Keratinocyte (primary cell): Measurements from ENCODE around the gene STX16. TPM values are rescaled to one million over a fixed set of nuclear protein-coding genes. Genes with fewer than 3 reads are reported as not detected.

Experiments used
- DNase-seq: peaks from one replicate; pipeline ENCODE4 v3.0.0-alpha.2; 2011; ENCODE audit warnings: low read depth, missing footprints, low spot score
- FAIRE-seq: peaks from 2 replicates; lab custom pipeline; 2011; peaks lifted over from hg19 to GRCh38; lab: Jason Lieb, UNC
- H2AFZ ChIP-seq: 2 replicates; pipeline ENCODE4 v1.6.0; 2012; ENCODE audit warnings: low read length, control low read depth, inconsistent platforms; ENCODE audit not compliant: control insufficient read depth
- H3K27ac ChIP-seq: 2 replicates; pipeline ENCODE4 v1.5.1; 2011; ENCODE audit warnings: low read length; ENCODE audit not compliant: control insufficient read depth, insufficient read depth
- H3K27me3 ChIP-seq: 3 replicates; pipeline ENCODE4 v1.6.0; 2011; ENCODE audit warnings: low read length; ENCODE audit not compliant: control insufficient read depth, insufficient read depth; ENCODE audit errors: extremely low read depth
- H3K36me3 ChIP-seq, 2 experiments: 2 replicates in 1 of 2; 3 replicates in 1 of 2; pipeline ENCODE4 v1.5.1; 2011; ENCODE audit warnings: low read length in 2 of 2, mild to moderate bottlenecking in 1 of 2; ENCODE audit not compliant: control insufficient read depth in 2 of 2, insufficient read depth in 2 of 2; ENCODE audit errors: extremely low read depth in 1 of 2
- H3K4me1 ChIP-seq: 3 replicates; pipeline ENCODE4 v1.5.1; 2011; ENCODE audit warnings: low read length; ENCODE audit not compliant: control insufficient read depth, insufficient read depth; ENCODE audit errors: extremely low read depth
- H3K4me2 ChIP-seq: 3 replicates; pipeline ENCODE4 v1.6.0; 2011; ENCODE audit warnings: low read depth, low read length; ENCODE audit not compliant: control insufficient read depth, insufficient read depth; ENCODE audit errors: extremely low read depth
- H3K4me3 ChIP-seq, 3 experiments: fragments of 200-600 bp in 1 of 3; sonication (generic) in 1 of 3; 2 replicates in 2 of 3; 3 replicates in 1 of 3; pipeline ENCODE4 v1.5.1; 2011 to 2016; ENCODE audit warnings: low read length in 3 of 3, mild to moderate bottlenecking in 3 of 3, control low read depth in 2 of 3, inconsistent platforms in 1 of 3, low read depth in 1 of 3, mixed read lengths in 1 of 3, mixed run types in 1 of 3, moderate library complexity in 1 of 3; ENCODE audit not compliant: control insufficient read depth in 2 of 3, insufficient read depth in 2 of 3; ENCODE audit errors: extremely low read depth in 1 of 3
- H3K79me2 ChIP-seq: 2 replicates; pipeline ENCODE4 v1.6.0; 2012; ENCODE audit warnings: low read length; ENCODE audit not compliant: control insufficient read depth, insufficient read depth
- H3K9ac ChIP-seq: 3 replicates; pipeline ENCODE4 v1.6.0; 2011; ENCODE audit warnings: low read length; ENCODE audit not compliant: control insufficient read depth, insufficient read depth; ENCODE audit errors: extremely low read depth
- H3K9me1 ChIP-seq: 3 replicates; pipeline ENCODE4 v1.6.0; 2011; ENCODE audit warnings: low read length; ENCODE audit not compliant: control insufficient read depth, insufficient read depth; ENCODE audit errors: extremely low read depth
- H3K9me3 ChIP-seq: 2 replicates; pipeline ENCODE4 v1.5.1; 2012; ENCODE audit warnings: low read depth, low read length; ENCODE audit not compliant: control insufficient read depth
- H4K20me1 ChIP-seq: 3 replicates; pipeline ENCODE4 v1.6.0; 2011; ENCODE audit warnings: low read length; ENCODE audit not compliant: control insufficient read depth, insufficient read depth; ENCODE audit errors: extremely low read depth
- EZH2 ChIP-seq: IDR thresholded peaks from one replicate; pipeline ENCODE4 v1.6.1; 2012; ENCODE audit warnings: inconsistent platforms, mild to moderate bottlenecking, low read length, moderate library complexity
- dilution Hi-C: fragments of 300-500 bp; cut with MboI; formaldehyde crosslinking; loops from one replicate; pipeline ENCODE4 v1.7.0; 2020; ENCODE audit warnings: low sequenced_read_pairs; ENCODE audit not compliant: extremely low pct_ligation_motif_present
- polyA plus RNA-seq, 5 experiments: library from polyadenylated mRNA; depleted of rRNA in 3 of 5; stranded (reverse) in 3 of 5; stranded (forward) in 1 of 5; unstranded in 1 of 5; fragments of >200 nt; gene quantifications; 1 replicate in 1 of 5; 2 replicates in 3 of 5; 3 replicates in 1 of 5; pipeline versions ENCODE4 v1.2.1 to v1.2.3, GENCODE V29; 2011 to 2012; ENCODE audit warnings: missing spikeins in 2 of 5, low read depth in 1 of 5, low replicate concordance in 1 of 5
- TF ChIP-seq, protein P1 (sequence below), 3 experiments: IDR thresholded peaks in 1 of 3; conservative IDR thresholded peaks in 1 of 3; optimal IDR thresholded peaks in 1 of 3; 2 replicates in 2 of 3; 3 replicates in 1 of 3; pipeline versions ENCODE3 to v1.5.1; 2011; ENCODE audit warnings: low read length in 3 of 3, mild to moderate bottlenecking in 3 of 3, moderate library complexity in 2 of 3, control low read depth in 1 of 3, inconsistent platforms in 1 of 3; ENCODE audit not compliant: insufficient read depth in 2 of 3; ENCODE audit errors: extremely low read depth in 1 of 3

The STX16 gene
- polyA plus RNA-seq, 1 donor (not counting 4 experiments of a cell fraction or from before 2014, with no cell fraction given) = 69.7 TPM

- DNase-seq (no peak), FAIRE-seq (no peak)
- Histone ChIP-seq H3K9ac (no peak overlapping the region), H3K4me2 (no peak overlapping the region), H3K27me3 (no peaks in the 10 kb centered on the region), H3K79me2 (no peaks in the 10 kb centered on the region), H3K4me1 (no peaks in the 10 kb centered on the region), H4K20me1 (no peaks in the 10 kb centered on the region), H3K27ac (no peak overlapping the region), H3K36me3 (no peaks in the 10 kb centered on the region), H3K9me1 (no peaks in the 10 kb centered on the region), H2AFZ (no peak overlapping the region), H3K9me3 (no peaks in the 10 kb centered on the region), H3K4me3 (no peak overlapping the region)
- TF ChIP-seq EZH2 = no peak
- TF ChIP-seq, protein P1, sequence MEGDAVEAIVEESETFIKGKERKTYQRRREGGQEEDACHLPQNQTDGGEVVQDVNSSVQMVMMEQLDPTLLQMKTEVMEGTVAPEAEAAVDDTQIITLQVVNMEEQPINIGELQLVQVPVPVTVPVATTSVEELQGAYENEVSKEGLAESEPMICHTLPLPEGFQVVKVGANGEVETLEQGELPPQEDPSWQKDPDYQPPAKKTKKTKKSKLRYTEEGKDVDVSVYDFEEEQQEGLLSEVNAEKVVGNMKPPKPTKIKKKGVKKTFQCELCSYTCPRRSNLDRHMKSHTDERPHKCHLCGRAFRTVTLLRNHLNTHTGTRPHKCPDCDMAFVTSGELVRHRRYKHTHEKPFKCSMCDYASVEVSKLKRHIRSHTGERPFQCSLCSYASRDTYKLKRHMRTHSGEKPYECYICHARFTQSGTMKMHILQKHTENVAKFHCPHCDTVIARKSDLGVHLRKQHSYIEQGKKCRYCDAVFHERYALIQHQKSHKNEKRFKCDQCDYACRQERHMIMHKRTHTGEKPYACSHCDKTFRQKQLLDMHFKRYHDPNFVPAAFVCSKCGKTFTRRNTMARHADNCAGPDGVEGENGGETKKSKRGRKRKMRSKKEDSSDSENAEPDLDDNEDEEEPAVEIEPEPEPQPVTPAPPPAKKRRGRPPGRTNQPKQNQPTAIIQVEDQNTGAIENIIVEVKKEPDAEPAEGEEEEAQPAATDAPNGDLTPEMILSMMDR (optimal IDR thresholded peaks at IDR 0.05 in 1 of 3, IDR thresholded peaks at IDR 0.05 in 1 of 3, conservative IDR thresholded peaks at IDR 0.05 in 1 of 3; ENCODE audit: extremely low read depth in 1 of 3, insufficient read depth in 2 of 3, low read length in 3 of 3) = no peak
- dilution Hi-C loops = no loop called here
Observed at GRCh38 chr20:58710481-58711265, 59.6 kb downstream of the STX16 start.

GRCh38 chr20:58711266-58712051, 60.4 kb downstream of the STX16 start:
- Histone ChIP-seq H3K4me2 (no peak overlapping the region), H3K9ac (no peak overlapping the region), H3K79me2 (no peaks in the 10 kb centered on the region), H4K20me1 (no peaks in the 10 kb centered on the region), H2AFZ (no peak overlapping the region), H3K27ac (no peak overlapping the region), H3K4me1 (no peaks in the 10 kb centered on the region), H3K9me1 (no peaks in the 10 kb centered on the region), H3K9me3 (no peaks in the 10 kb centered on the region), H3K4me3 (no peak overlapping the region), H3K36me3 (no peaks in the 10 kb centered on the region), H3K27me3 (no peaks in the 10 kb centered on the region)
- TF ChIP-seq EZH2 = no peak
- TF ChIP-seq, protein P1 (optimal IDR thresholded peaks at IDR 0.05 in 1 of 3, IDR thresholded peaks at IDR 0.05 in 1 of 3, conservative IDR thresholded peaks at IDR 0.05 in 1 of 3; ENCODE audit: extremely low read depth in 1 of 3, insufficient read depth in 2 of 3, low read length in 3 of 3) = no peak
- dilution Hi-C loops = no loop called here
- FAIRE-seq = no peak
- no peak for DNase-seq
